NCI-H446 treated with DMSO at 0.1 percent for 48 hours (cell line): ENCODE data around the gene TM9SF2.
"Not testable (repeated sequence)": the region's sequence is repeated elsewhere in the genome, so short reads cannot be mapped to it uniquely, and the experiment has no call there.

Experiments
- DNase-seq: peaks from one replicate; lab custom pipeline; 2025; lab: John Stamatoyannopoulos, UW

The TM9SF2 gene

GRCh38 chr13:99501184-99501847 is at the start of gene TM9SF2:
TSS of gene TM9SF2 (plus strand) at chr13:99501472. CDS start at chr13:99501607, 135 bp downstream.
- DNase-seq = peak; percentile 89

- DNase-seq = no peak
Measured at GRCh38 chr13:99454518-99455183, 46.6 kb upstream of the TM9SF2 start.

GRCh38 chr13:99459099-99459850 is 42.0 kb upstream of the TM9SF2 start:
- no peak for DNase-seq

- not testable (repeated sequence) for DNase-seq
Measured at GRCh38 chr13:99460802-99461201, 40.5 kb upstream of the TM9SF2 start.

GRCh38 chr13:99463646-99464397 is 37.5 kb upstream of the TM9SF2 start:
- DNase-seq = no peak

- DNase-seq = no peak
Measured at GRCh38 chr13:99464441-99464949, 36.8 kb upstream of the TM9SF2 start.

GRCh38 chr13:99465454-99465853 is 35.8 kb upstream of the TM9SF2 start:
- peak; percentile 3 for DNase-seq

- no peak for DNase-seq
Measured at GRCh38 chr13:99467764-99468163, 33.5 kb upstream of the TM9SF2 start.

- peak; percentile 49 for DNase-seq
Measured at GRCh38 chr13:99469041-99469440, 32.2 kb upstream of the TM9SF2 start.

GRCh38 chr13:99470027-99470426 is 31.2 kb upstream of the TM9SF2 start:
- no peak for DNase-seq

GRCh38 chr13:99471221-99472121 is 29.8 kb upstream of the TM9SF2 start:
- DNase-seq = no peak

GRCh38 chr13:99472122-99472440 is 29.2 kb upstream of the TM9SF2 start:
- no peak for DNase-seq

GRCh38 chr13:99473515-99473914 is 27.8 kb upstream of the TM9SF2 start:
- no peak for DNase-seq

GRCh38 chr13:99476648-99477047 is 24.6 kb upstream of the TM9SF2 start:
- no peak for DNase-seq

GRCh38 chr13:99477493-99477892 is 23.8 kb upstream of the TM9SF2 start:
- DNase-seq = no peak

GRCh38 chr13:99481366-99481765 is 19.9 kb upstream of the TM9SF2 start:
- DNase-seq = no peak

GRCh38 chr13:99484473-99484872 is 16.8 kb upstream of the TM9SF2 start:
- no peak for DNase-seq

GRCh38 chr13:99486996-99487395 is 14.3 kb upstream of the TM9SF2 start:
- DNase-seq = no peak

GRCh38 chr13:99489028-99489427 is 12.2 kb upstream of the TM9SF2 start:
- no peak for DNase-seq

- not testable (repeated sequence) for DNase-seq
Measured at GRCh38 chr13:99491750-99492149, 9.5 kb upstream of the TM9SF2 start.
